ENCODE data around the gene ANKRD55.
"Not testable (repeated sequence)": the region's sequence is repeated elsewhere in the genome, so short reads cannot be mapped to it uniquely, and the experiment has no call there.

Gene ANKRD55

GRCh38 chr5:56257763-56258529, 24.8 kb upstream of the ANKRD55 start:
- DNase-seq = not testable (repeated sequence)
- in situ Hi-C loops (cut with MboI; ENCODE audit: low pct_unique_long_range_greater_than_20kb, low sequenced_read_pairs) = loop anchor here (25.0 kb wide), 1 partner anchor 1004 kb away; no protein-coding TSS in a partner anchor

DNA sequence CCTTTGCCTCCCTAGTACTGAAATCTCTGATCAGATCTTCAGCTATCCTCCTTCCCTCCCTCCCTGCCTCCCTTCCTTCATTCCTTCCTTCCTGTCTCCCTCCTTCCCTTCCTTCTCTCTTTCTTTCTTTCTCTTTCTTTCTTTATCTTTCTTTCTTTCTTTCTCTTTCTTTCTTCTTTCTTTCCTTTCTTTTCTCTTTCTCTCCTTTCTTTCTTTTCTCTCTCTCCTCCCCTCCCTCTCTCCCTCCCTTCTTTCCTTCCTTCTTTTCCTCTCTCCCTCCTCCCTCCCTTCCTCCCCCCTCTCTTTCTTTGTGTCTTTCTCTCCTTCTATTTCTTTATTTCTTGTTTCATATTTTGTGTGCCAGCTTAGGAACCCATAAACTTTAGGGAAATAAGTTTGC, 23.9 kb upstream of the ANKRD55 start:
- no peak for DNase-seq
- in situ Hi-C loops (cut with MboI; ENCODE audit: low pct_unique_long_range_greater_than_20kb, low sequenced_read_pairs) = loop anchor here (25.0 kb wide), 1 partner anchor 1005 kb away; no protein-coding TSS in a partner anchor

DNA sequence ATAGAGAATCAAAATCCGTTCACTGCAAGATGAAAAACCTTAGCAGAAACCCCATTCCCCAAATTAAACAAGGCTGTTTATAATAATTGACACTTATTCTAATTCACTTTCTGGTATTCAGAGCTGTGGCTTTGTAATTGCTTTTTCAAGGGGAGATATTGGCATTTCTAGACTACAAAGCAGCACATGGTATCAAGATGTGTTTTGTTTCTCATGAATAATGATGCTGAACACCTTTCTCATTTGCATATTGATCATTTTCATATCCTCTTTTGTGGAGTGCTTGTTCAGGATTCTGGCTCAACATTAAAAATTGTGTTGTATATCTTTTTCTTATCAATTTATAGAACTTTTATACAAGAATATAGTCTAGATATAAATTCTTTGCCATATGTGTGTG, 22.4 kb upstream of the ANKRD55 start:
- DNase-seq = no peak
- in situ Hi-C loops (cut with MboI; ENCODE audit: low pct_unique_long_range_greater_than_20kb, low sequenced_read_pairs) = loop anchor here (25.0 kb wide), 1 partner anchor 1007 kb away; no protein-coding TSS in a partner anchor

- DNase-seq = no peak
- in situ Hi-C loops (cut with MboI; ENCODE audit: low pct_unique_long_range_greater_than_20kb, low sequenced_read_pairs) = loop anchor here (25.0 kb wide), 1 partner anchor 1008 kb away; no protein-coding TSS in a partner anchor
These were observed 20.8 kb upstream of the ANKRD55 start for GRCh38 chr5:56253924-56254323.

DNA sequence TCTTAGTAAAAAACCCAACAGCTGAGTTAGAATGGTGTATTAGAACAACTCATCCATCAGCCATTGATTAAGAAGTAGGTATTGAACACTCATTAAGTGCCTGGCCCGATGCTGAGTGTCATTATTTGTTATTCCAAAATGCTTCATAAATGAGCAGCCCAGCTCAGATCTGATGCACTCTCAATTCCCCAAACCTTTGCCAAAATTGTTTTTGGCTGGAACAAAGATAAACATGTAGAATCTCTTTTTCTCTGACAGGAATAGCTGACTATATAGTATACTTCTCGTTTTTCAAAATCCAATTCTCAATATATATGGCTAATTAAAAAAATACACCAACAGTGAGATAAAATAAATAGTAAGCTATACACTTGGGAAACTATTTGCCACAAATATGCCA, 20.0 kb upstream of the ANKRD55 start:
- in situ Hi-C loops (cut with MboI; ENCODE audit: low pct_unique_long_range_greater_than_20kb, low sequenced_read_pairs) = loop anchor here (25.0 kb wide), 1 partner anchor 1009 kb away; no protein-coding TSS in a partner anchor
- no peak for DNase-seq

DNA sequence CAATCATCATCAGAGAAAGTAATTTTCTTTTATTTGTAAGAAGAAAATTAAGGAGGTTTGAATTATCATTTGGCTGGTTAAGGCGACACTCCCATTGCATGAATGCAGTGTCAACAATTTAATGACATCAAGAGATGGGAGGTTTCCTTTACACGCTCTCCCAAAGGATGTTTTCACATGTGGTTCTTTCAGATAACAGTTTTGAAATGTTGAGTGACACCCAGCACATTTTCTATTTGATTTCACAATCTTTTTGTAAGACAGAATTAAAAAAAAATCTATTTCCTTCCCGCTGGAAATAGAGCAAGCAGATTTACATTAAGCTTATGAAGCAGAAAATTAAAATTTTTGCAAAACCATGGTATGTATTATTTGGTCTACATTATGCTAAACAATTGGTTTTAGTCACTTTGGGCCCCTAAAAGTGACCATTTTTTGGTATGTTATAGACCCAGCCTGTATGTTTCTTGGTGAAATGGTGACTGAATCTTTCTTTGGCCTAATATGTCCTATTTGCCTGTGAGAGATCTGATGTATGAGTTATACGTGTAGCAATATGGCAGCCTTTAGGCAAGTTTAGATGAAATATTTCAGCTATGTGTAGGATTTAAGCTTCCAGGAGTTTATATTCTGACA, 18.9 kb upstream of the ANKRD55 start:
- in situ Hi-C loops (cut with MboI; ENCODE audit: low pct_unique_long_range_greater_than_20kb, low sequenced_read_pairs) = loop anchor here (25.0 kb wide), 1 partner anchor 1010 kb away; no protein-coding TSS in a partner anchor
- DNase-seq = peak; percentile 47

DNA sequence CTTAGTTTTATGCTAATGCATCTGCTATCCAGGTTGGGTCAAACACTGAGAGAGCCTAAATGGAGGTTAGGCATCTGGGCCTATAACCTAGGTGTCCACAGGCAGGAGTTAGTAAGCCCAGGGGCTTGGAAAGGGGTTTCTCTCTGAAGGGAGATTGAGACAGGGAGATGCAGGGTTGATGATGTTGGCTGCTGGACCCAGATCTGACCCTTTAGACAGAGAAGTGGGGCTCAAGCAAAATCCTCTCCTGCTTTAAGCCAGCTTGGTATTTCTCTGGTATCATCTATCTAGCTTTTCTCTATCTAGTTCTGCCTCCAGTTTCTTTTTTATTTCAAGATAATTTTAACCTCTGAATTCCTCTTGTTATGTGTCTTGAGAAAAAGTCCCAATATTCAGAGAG, 18.3 kb upstream of the ANKRD55 start:
- in situ Hi-C loops (cut with MboI; ENCODE audit: low pct_unique_long_range_greater_than_20kb, low sequenced_read_pairs) = loop anchor here (25.0 kb wide), 1 partner anchor 1011 kb away; no protein-coding TSS in a partner anchor
- DNase-seq = no peak

GRCh38 chr5:56250011-56250410, 16.9 kb upstream of the ANKRD55 start:
- in situ Hi-C loops (cut with MboI; ENCODE audit: low pct_unique_long_range_greater_than_20kb, low sequenced_read_pairs) = loop anchor here (25.0 kb wide), 1 partner anchor 1012 kb away; no protein-coding TSS in a partner anchor
- no peak for DNase-seq

DNA sequence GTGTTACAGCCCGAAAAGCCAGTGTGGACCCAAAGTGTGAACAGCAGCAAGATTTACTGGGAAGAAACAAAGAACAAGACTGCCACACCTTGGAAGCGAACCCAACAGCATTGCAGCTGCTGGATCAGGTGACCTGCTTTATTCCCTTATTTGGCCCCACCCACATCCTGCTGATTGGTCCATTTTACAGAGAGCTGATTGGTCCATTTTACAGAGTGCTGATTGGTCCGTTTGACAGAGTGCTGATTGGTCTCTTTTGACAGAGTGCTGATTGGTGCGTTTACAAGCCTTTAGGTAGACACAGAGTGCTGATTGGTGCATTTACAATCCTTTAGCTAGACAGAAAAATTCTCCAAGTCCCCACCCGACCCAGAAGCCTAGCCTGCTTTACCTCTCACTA, 16.0 kb upstream of the ANKRD55 start:
- in situ Hi-C loops (cut with MboI; ENCODE audit: low pct_unique_long_range_greater_than_20kb, low sequenced_read_pairs) = not testable (repeated sequence)

GRCh38 chr5:56247592-56247991, 14.5 kb upstream of the ANKRD55 start:
- no peak for DNase-seq
- in situ Hi-C loops (cut with MboI; ENCODE audit: low pct_unique_long_range_greater_than_20kb, low sequenced_read_pairs) = no loop called here

More for the DNA sequence above, 16.0 kb upstream of the ANKRD55 start:
- DNase-seq = not testable (repeated sequence)

DNA sequence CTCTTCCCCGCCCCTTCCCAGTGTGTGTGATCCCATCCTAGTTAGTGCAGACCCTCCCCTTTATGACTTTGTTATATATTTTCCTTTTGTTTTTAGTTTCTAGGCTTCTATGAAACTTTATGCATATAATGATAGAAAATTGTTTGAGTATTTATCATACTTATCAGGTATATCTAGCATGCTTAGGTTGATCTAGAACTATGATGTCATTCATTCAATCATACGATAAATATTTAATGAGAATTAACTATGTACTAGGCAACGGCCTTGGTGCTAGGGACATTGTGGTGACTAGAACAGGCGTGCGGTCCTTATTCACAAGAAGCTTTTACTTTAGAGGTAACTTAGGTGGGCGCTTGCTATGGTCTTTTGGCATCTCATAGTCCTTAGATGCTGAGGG, 13.6 kb upstream of the ANKRD55 start:
- in situ Hi-C loops (cut with MboI; ENCODE audit: low pct_unique_long_range_greater_than_20kb, low sequenced_read_pairs) = no loop called here
- DNase-seq = no peak

DNA sequence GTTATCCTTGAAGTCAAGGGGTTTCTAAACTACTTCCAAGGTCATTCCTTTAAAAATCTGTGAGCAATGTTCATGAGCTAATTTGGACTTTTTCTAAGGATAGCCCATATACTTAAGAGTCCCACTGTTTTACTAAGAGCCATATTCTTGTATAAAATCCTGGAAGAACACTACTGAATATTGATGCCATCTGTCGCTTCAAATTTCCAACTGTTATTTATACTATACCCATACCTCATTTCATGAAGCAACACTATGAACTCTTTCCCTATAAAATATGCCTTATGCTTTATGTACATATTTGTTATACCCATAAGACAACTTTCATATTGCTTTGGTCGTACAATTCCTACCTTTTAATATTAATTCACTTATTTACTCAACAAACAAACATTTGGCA, 12.4 kb upstream of the ANKRD55 start:
- in situ Hi-C loops (cut with MboI; ENCODE audit: low pct_unique_long_range_greater_than_20kb, low sequenced_read_pairs) = no loop called here
- DNase-seq = no peak

DNA sequence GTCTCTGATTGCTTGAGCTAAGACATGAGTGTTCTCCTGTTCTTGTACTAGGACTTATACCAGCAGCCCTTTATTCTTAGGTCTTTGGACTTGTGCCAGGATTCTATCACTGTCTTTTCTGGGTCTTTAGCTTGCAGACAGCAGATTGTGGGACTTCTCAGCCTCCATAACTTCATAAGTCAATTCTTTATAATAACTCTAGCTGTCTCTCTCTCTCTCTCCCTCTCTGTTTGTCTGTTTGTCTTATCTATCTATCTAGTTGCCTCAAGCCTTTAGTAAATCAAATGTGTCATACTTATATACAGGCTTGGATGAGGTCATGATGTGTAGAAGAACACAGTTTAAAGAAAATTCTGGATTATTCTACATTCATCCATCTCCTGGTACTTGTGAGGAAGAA, 11.5 kb upstream of the ANKRD55 start:
- in situ Hi-C loops (cut with MboI; ENCODE audit: low pct_unique_long_range_greater_than_20kb, low sequenced_read_pairs) = no loop called here
- no peak for DNase-seq

GRCh38 chr5:56242271-56242670, 9.1 kb upstream of the ANKRD55 start:
- DNase-seq; in situ Hi-C loops (cut with MboI; ENCODE audit: low pct_unique_long_range_greater_than_20kb, low sequenced_read_pairs): not testable (repeated sequence)

- in situ Hi-C loops (cut with MboI; ENCODE audit: low pct_unique_long_range_greater_than_20kb, low sequenced_read_pairs) = no loop called here
These were observed 592 bp downstream of the ANKRD55 start for GRCh38 chr5:56232538-56232937.

GRCh38 chr5:56230576-56230975, 2.6 kb downstream of the ANKRD55 start:
- in situ Hi-C loops (cut with MboI; ENCODE audit: low pct_unique_long_range_greater_than_20kb, low sequenced_read_pairs) = no loop called here
- DNase-seq = no peak

More at GRCh38 chr5:56232538-56232937, 592 bp downstream of the ANKRD55 start:
- no peak for DNase-seq

DNA sequence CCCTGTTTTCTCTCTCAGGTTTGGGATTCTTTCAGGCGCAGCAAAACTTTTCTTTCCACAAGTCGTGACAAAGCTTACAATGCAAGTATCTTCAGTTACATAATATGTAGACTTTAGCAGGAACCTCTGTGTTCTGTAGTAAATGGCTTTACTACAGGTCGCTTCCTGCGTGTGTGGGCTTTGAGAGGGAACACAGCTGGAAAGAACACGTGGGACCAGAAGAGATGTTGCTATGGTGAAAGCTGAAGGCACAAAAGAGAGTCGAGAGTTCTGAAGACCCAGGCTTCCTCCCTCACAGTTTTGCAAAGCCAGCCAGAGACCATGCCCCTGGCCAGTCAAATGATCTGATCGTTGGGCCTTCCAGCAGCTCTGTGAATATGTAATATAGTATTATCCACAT, 4.0 kb downstream of the ANKRD55 start:
- DNase-seq = no peak
- in situ Hi-C loops (cut with MboI; ENCODE audit: low pct_unique_long_range_greater_than_20kb, low sequenced_read_pairs) = no loop called here

DNA sequence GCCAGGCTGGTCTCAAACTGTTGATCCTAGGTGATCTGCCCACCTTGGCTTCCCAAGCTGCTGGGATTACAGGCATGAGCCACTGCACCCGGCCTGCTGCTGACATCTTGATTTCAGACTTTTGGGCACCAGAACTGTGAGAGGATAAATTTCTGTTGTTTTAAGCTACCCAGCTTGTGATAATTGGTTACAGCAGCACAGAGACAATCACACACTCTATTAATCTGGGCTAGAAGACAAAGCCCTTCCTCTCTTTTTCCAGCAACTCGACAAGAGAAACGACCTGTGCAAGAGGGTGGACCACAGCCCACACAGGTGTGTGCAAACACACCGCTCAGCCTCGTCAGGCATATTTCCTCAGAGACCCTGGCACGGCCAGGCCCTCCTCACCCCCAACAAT, 4.5 kb downstream of the ANKRD55 start:
- in situ Hi-C loops (cut with MboI; ENCODE audit: low pct_unique_long_range_greater_than_20kb, low sequenced_read_pairs) = no loop called here
- DNase-seq = no peak

- in situ Hi-C loops (cut with MboI; ENCODE audit: low pct_unique_long_range_greater_than_20kb, low sequenced_read_pairs) = no loop called here
- no peak for DNase-seq
These were observed 5.4 kb downstream of the ANKRD55 start for GRCh38 chr5:56227691-56228090.

GRCh38 chr5:56223298-56223697, 9.8 kb downstream of the ANKRD55 start:
- in situ Hi-C loops (cut with MboI; ENCODE audit: low pct_unique_long_range_greater_than_20kb, low sequenced_read_pairs) = loop anchor here (25.0 kb wide), 1 partner anchor 511 kb away; the partner anchor contains the start of gene SLC38A9
- not testable (repeated sequence) for DNase-seq
